Motor neuron (in vitro differentiated cells): Measurements from ENCODE around the gene IFITM2. TPM values are rescaled to one million over a fixed set of nuclear protein-coding genes. Genes with fewer than 3 reads are reported as not detected.
"Not testable (repeated sequence)": the region's sequence is repeated elsewhere in the genome, so short reads cannot be mapped to it uniquely, and the experiment has no call there.

Source experiments
- ATAC-seq, 8 experiments: fragments of 200-7000 bp; cut with Tn5 transposase; replicated peaks in 6 of 8; 2 replicates each; pipeline ENCODE4 v1.8.0; 2021; ENCODE audit warnings: mild to moderate bottlenecking in 8 of 8, moderate library complexity in 8 of 8
- H3K27ac ChIP-seq, 2 donors: fragments of 250-450 bp; sonication (Bioruptor Pico); 2 replicates each; pipeline ENCODE4 v1.9.0; 2021; ENCODE audit warnings: antibody characterized with exemption in 2 of 2, mild to moderate bottlenecking in 2 of 2, moderate library complexity in 1 of 2
- H3K4me1 ChIP-seq, 2 donors: fragments of 250-450 bp; sonication (Bioruptor Pico); replicated peaks in 1 of 2; 2 replicates each; pipeline ENCODE4 v1.6.1; 2021; ENCODE audit warnings: antibody characterized with exemption in 2 of 2, mild to moderate bottlenecking in 2 of 2, moderate library complexity in 1 of 2
- H3K4me3 ChIP-seq, 5 donors: fragments of 250-450 bp; sonication (Bioruptor Pico); 2 replicates each; pipeline ENCODE4 v1.9.0; 2021; ENCODE audit warnings: antibody characterized with exemption in 5 of 5, mild to moderate bottlenecking in 5 of 5, moderate library complexity in 4 of 5
- WGBS, 10 experiments: fragments of 450-650 bp; shearing (Covaris generic); methylation state at CpG; one replicate each; pipeline ENCODE4 v1.0.0; 2022; 5-methylcytosine and 5-hydroxymethylcytosine counted together
- in situ Hi-C, 9 experiments: fragments of 400-800 bp; cut with MboI; loops; one replicate each; pipeline ENCODE4 v1.15.0; 2021; ENCODE audit warnings: low sequenced_read_pairs in 9 of 9, low pct_unique_long_range_greater_than_20kb in 2 of 9; ENCODE audit not compliant: unreplicated experiment in 9 of 9
- total RNA-seq, 8 experiments: library from RNA; unstranded; fragments of 300-600 nt; gene quantifications; 2 replicates each; pipeline versions ENCODE4 v1.2.3 to v1.2.4, GENCODE V29; 2022

IFITM2 gene
- total RNA-seq, 8 experiments from 2014 or later, result 0.38 to 809 (median 64.6) TPM

GRCh38 chr11:324156-324555, 16.5 kb downstream of the IFITM2 start:
- 20 to 80% (median 71%) methylated on average over 1 to 8 of the region's 11 CpGs; no CpG with 5 or more reads in 1 of the 10 experiments for WGBS, 10 experiments
- H3K27ac ChIP-seq, result peak overlapping the region in 1 of 2 donors; percentile 55
- H3K4me1 ChIP-seq, result peaks cover 13 to 31% of the 10 kb centered on the region in 2 donors
- H3K4me3 ChIP-seq, result no peak overlapping the region
- in situ Hi-C loops, result no loop called here
- peak in 1 of 8 experiments; percentile 7 for ATAC-seq

DNA sequence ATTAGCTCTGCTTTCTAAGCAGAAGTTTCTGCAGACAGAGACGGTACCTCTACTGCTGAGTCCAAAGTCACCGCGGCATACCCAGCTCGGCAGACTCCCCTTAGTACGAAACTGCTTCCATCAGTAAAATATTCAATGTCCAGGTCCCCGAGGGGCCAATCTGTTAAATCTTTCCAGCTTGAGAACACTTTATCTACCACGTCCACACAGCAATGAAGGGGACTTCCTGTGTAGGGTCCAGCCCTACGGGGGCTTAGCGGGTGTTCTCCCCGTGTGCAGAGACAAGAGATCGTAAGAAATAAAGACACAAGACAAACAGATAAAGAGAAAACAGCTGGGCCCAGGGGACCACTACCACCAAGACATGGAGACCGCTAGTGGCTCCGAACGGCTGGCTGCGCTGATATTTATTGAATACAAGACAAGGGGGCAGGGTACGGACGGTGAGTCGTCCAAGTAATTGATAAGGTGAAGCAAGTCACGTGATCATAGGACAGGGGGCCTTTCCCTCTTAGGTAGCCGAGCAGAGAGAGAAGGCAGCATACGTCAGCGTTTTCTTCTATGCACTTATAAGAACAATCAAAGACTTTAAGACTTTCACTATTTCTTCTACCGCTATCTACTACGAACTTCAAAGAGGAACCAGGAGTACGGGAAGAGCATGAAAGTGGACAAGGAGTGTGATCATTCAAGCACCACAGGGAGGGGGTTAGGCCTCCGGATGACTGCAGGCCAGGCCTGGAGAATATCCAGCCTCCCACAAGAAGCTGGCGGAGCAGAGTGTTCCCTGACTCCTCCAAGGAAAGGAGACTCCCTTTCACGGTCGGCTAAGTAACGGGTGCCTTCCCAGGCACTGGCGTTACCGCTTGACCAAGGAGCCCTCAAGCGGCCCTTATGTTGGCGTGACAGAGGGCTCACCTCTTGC, 17.2 kb downstream of the IFITM2 start:
- Histone ChIP-seq H3K4me1 (peaks cover 10 to 26% of the 10 kb centered on the region in 2 donors), H3K27ac (peak overlapping the region in 1 of 2 donors; percentile 55)
- in situ Hi-C loops, H3K4me3 ChIP-seq: not testable (repeated sequence)
- peak in 5 of 8 experiments; percentile 31 to 68 (median 55) for ATAC-seq
- WGBS, 10 experiments, result 33 to 68% (median 49%) methylated on average over 3 to 15 of the region's 34 CpGs

- peaks cover 10 to 18% of the 10 kb centered on the region in 2 donors for H3K4me1 ChIP-seq
- 83 to 100% (median 92%) methylated on average over 1 to 17 of the region's 30 CpGs; no CpG with 5 or more reads in 3 of the 10 experiments for WGBS, 10 experiments
- no peak overlapping the region for H3K4me3 ChIP-seq
- no peak overlapping the region for H3K27ac ChIP-seq
- ATAC-seq, result peak in 1 of 8 experiments; percentile 15
- in situ Hi-C loops, result no loop called here
These were observed 18.4 kb downstream of the IFITM2 start for GRCh38 chr11:325796-326591.

DNA sequence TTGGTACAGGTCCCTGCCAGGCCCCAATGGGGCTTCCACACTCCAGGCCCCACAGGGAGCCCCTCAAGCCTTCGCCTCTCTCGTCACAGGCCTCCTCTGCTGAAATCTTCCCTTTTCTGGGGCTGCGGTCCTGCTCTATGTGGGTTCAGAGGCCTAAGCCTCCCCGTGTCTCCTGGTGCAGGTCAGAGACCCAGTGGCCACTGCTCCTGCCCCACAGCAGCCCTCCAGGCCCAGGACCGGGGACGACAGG, 18.9 kb downstream of the IFITM2 start:
- Histone ChIP-seq H3K27ac (no peak overlapping the region), H3K4me1 (peaks cover 10 to 18% of the 10 kb centered on the region in 2 donors), H3K4me3 (no peak overlapping the region)
- in situ Hi-C loops, result no loop called here
- WGBS, 10 experiments, result 20 to 75% (median 33%) methylated on average over 1 to 2 of the region's 6 CpGs; no CpG with 5 or more reads in 7 of the 10 experiments
- no peak for ATAC-seq

DNA sequence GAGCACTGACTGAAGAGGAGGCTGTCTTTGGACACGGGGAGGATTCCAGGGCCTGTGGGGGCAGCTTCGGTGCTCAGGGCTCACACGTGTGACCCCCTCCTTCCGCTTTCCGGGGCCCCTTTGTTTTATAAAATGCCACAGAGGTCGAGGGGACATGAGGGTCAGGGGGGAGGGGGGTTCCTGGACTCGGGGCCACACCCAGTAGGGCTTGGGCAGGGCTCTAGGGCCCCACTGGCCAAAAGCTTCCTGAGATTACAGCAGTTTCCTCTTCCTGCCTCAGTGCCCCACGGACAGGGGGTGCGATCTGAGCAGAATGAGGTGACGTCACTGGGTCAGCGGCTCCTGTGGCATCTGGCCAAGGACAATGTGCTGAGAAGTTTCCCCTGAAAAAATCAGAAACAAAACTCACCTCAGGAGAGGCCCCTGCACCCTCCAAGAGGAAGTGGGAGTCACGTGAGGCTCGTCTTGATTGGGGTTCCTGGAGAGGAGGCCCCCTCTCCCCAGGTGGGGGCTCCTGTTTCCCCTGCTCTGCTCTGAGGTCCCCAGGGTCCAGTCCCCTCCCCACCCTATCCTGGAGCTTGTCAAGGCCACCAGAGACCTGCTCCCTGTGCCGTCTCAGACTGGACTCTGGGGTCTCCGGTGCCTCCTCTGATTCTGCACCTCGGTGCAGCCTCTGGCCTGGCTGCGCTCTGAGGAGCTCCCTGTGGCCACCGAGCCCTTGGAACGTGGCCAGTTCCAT, 19.4 kb downstream of the IFITM2 start:
- Histone ChIP-seq H3K4me3 (no peak overlapping the region), H3K27ac (no peak overlapping the region), H3K4me1 (peaks cover 10 to 18% of the 10 kb centered on the region in 2 donors)
- ATAC-seq, result peak in 1 of 8 experiments; percentile 18
- WGBS, 10 experiments, result 60 to 100% (median 90%) methylated on average over 1 to 4 of the region's 19 CpGs; no CpG with 5 or more reads in 4 of the 10 experiments
- in situ Hi-C loops, result no loop called here

- peaks cover 10 to 18% of the 10 kb centered on the region in 2 donors for H3K4me1 ChIP-seq
- 87 to 100% (median 92%) methylated on average over 2 to 3 of the region's 3 CpGs; no CpG with 5 or more reads in 4 of the 10 experiments for whole genome bisulfite sequencing, 10 experiments
- H3K4me3 ChIP-seq, result no peak overlapping the region
- no peak overlapping the region for H3K27ac ChIP-seq
- no peak for ATAC-seq
- in situ Hi-C loops, result no loop called here
These were observed 19.9 kb downstream of the IFITM2 start for GRCh38 chr11:327581-327923.

DNA sequence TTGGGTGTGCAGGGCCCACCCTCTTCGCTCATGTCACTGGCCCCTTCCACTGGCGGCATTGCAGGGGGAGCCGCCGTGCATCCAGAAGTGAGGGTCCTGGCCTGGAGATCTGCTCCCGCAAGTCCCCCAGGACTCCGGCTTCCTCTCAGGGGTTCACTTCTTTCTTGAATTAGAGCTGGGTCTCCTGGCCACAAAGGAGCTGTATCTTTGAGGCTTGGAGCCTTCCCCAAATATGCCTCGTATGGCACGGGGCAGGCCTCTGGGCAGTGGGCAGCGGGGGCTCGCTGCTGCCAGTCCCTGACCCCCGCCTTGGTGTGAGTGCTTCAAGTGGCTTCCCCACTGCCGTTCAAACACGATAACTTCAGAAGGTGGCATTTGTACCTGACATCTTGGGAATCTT, 20.4 kb downstream of the IFITM2 start:
- WGBS, 10 experiments, result 94 to 100% (median 100%) methylated on average over 1 to 8 of the region's 13 CpGs; no CpG with 5 or more reads in 4 of the 10 experiments
- in situ Hi-C loops, result no loop called here
- H3K27ac ChIP-seq, result no peak overlapping the region
- no peak overlapping the region for H3K4me3 ChIP-seq
- ATAC-seq, result no peak
- peaks cover 10 to 18% of the 10 kb centered on the region in 2 donors for H3K4me1 ChIP-seq

DNA sequence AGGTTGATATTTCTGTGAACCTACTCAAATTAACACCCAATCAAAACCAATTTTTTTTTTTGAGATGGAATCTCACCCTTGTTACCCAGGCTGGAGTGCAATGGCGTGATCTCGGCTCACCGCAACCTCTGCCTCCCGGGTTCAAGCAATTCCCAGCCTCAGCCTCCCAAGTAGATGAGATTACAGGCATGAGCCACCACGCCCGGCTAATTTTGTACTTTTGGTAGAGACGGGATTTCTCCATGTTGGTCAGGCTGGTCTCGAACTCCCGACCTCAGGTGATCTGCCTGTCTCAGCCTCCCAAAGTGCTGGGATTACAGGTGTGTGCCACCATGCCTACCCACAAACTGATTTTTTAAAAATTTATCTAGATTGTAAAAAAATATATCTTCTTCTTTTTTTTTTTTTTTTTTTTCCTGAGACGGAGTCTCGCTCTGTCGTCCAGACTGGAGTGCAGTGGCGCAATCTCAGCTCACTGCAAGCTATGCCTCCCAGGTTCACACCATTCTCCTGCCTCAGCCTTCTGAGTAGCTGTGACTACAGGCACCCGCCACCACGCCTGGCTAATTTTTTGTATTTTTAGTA, 21.0 kb downstream of the IFITM2 start:
- WGBS, 10 experiments, result 71 to 100% (median 90%) methylated on average over 3 to 11 of the region's 15 CpGs
- peaks cover 11 to 18% of the 10 kb centered on the region in 2 donors for H3K4me1 ChIP-seq
- H3K4me3 ChIP-seq, in situ Hi-C loops, ATAC-seq, H3K27ac ChIP-seq: not testable (repeated sequence)

DNA sequence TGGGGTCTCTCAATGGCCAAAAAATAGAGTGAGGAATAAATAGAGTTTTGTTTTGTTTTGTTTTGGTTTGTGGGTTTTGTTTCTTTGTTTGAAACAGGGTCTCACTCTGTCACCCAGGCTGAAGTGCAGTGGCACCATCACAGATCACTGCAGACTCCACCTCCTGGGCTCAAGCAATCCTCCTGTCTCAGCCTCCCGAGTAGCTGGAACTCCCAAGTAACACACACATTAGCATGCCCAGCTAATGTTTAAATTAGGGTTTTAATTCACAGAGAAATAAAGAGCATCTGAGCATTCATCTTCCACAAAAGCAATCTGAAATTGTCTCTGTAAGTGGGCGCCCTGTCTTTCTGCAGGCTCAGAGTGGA, 22.3 kb downstream of the IFITM2 start:
- ATAC-seq, result no peak
- Histone ChIP-seq H3K4me1 (peaks cover 12 to 24% of the 10 kb centered on the region in 2 donors), H3K4me3 (no peak overlapping the region), H3K27ac (no peak overlapping the region)
- WGBS, 10 experiments, result 88 to 100% (median 95%) methylated on average over 1 to 2 of the region's 2 CpGs; no CpG with 5 or more reads in 6 of the 10 experiments
- in situ Hi-C loops, result no loop called here

DNA sequence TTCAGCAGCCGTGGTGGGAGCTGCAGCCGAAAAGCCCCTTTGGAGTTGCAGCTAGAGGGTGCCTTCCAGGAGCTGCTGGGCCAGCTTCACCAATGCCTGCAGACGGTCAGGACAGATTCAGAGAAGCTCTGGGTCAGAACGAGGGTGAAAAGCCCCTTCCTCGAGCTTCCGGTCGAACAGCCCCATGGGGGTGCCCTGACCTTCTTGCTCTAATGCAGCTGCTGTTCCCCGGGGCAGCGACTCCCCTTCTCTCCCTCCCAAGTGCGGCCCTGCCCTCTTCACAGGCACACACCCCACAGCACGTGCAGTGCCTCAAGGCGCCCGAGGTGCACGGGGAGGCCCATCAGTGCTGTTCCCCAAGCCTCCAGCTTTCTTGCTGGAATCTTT, 22.7 kb downstream of the IFITM2 start:
- H3K4me3 ChIP-seq, result no peak overlapping the region
- H3K27ac ChIP-seq, result no peak overlapping the region
- WGBS, 10 experiments, result 77 to 100% (median 80%) methylated on average over 1 to 8 of the region's 14 CpGs; no CpG with 5 or more reads in 5 of the 10 experiments
- ATAC-seq, result peak in 2 of 8 experiments; percentile 13 to 52
- peaks cover 10 to 24% of the 10 kb centered on the region in 2 donors for H3K4me1 ChIP-seq
- in situ Hi-C loops, result no loop called here

DNA sequence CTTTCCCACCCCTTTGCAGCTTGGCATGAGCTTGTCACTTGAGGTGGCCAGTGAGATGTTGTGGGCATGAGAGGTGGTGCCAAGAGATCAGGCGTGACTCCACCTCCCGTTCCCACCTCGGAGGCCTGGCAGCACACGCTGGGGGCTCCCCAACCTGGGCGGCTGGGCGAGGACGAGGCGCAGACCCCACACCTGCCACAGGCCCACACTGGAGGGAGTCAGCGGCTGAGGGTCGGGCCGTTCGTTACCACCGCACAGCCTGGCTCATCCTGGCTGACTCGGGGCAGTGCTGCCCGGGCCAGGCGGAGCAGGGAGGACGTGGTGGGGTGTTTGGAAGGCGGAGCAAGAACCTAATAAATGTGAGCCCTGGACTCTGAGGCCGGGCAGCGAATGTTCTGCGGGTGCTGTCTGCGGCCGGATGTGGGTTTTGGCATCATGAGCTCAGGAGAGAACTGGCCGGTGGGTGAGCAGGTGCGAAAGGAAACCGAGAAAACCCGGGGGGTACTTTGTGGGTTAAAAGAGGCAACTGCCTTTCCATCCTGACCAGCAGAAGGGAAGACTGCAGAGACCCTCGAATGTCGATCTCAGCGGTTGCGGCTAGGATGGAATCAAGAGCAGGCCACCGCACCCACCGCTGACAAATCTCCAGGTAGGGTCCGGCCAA, 23.2 kb downstream of the IFITM2 start:
- 77 to 95% (median 91%) methylated on average over 2 to 23 of the region's 34 CpGs; no CpG with 5 or more reads in 2 of the 10 experiments for WGBS, 10 experiments
- in situ Hi-C loops, result no loop called here
- Histone ChIP-seq H3K4me3 (no peak overlapping the region), H3K4me1 (peaks cover 15 to 29% of the 10 kb centered on the region in 2 donors), H3K27ac (no peak overlapping the region)
- ATAC-seq, result no peak
